Stimulated activated CD8-positive, alpha-beta memory T cell treated with anti-CD3 and anti-CD28 coated beads, Interleukin-12 subunit alpha, Interleukin-12 subunit beta, amount 100 ng/mL, for 4 hours (primary cell): Measurements from ENCODE around the gene FAM98B.

Source experiments
- DNase-seq: peaks from one replicate; pipeline ENCODE4 v3.0.0-alpha.2; 2020; ENCODE audit warnings: low read depth

The FAM98B gene

GRCh38 chr15:38508647-38509046 is 54.7 kb downstream of the FAM98B start:
- no peak for DNase-seq

- DNase-seq: no peak
Measured at GRCh38 chr15:38509152-38509551, 55.2 kb downstream of the FAM98B start.

GRCh38 chr15:38512901-38513300 is 59.0 kb downstream of the FAM98B start:
- DNase-seq: no peak

- DNase-seq: no peak
Measured at GRCh38 chr15:38514601-38515000, 60.7 kb downstream of the FAM98B start.

GRCh38 chr15:38516626-38517025 is 62.7 kb downstream of the FAM98B start:
- DNase-seq: no peak

GRCh38 chr15:38517312-38517975 is 63.5 kb downstream of the FAM98B start:
- DNase-seq: no peak

GRCh38 chr15:38518084-38518483 is 64.2 kb downstream of the FAM98B start:
- no peak for DNase-seq

GRCh38 chr15:38520035-38520434 is 66.1 kb downstream of the FAM98B start:
- no peak for DNase-seq

GRCh38 chr15:38521316-38521715 is 67.4 kb downstream of the FAM98B start:
- no peak for DNase-seq

GRCh38 chr15:38522922-38523321 is 69.0 kb downstream of the FAM98B start:
- DNase-seq: no peak

- DNase-seq: no peak
Measured at GRCh38 chr15:38524156-38524555, 70.2 kb downstream of the FAM98B start.

GRCh38 chr15:38525489-38525888 is 71.6 kb downstream of the FAM98B start:
- no peak for DNase-seq

GRCh38 chr15:38526158-38526557 is 72.2 kb downstream of the FAM98B start:
- DNase-seq: no peak

- DNase-seq: no peak
Measured at GRCh38 chr15:38528294-38528693, 74.4 kb downstream of the FAM98B start.

- DNase-seq: no peak
Measured at GRCh38 chr15:38530113-38530512, 76.2 kb downstream of the FAM98B start.

- DNase-seq: no peak
Measured at GRCh38 chr15:38531509-38531908, 77.6 kb downstream of the FAM98B start.

- DNase-seq: no peak
Measured at GRCh38 chr15:38532728-38533127, 78.8 kb downstream of the FAM98B start.

- DNase-seq: no peak
Measured at GRCh38 chr15:38533416-38533915, 79.5 kb downstream of the FAM98B start.

- DNase-seq: no peak
Measured at GRCh38 chr15:38533926-38534325, 80.0 kb downstream of the FAM98B start.

- no peak for DNase-seq
Measured at GRCh38 chr15:38534691-38535090, 80.8 kb downstream of the FAM98B start.

GRCh38 chr15:38535491-38536200 is 81.7 kb downstream of the FAM98B start:
- DNase-seq: no peak

GRCh38 chr15:38536201-38536676 is 82.3 kb downstream of the FAM98B start:
- DNase-seq: no peak
